HG02943 (cell line): ENCODE measurements around the gene POLR2L.

Source experiments
- ATAC-seq: cut with Tn5 transposase; IDR thresholded peaks from one replicate; pipeline ENCODE4 v1.9.1; 2021; ENCODE audit warnings: mild to moderate bottlenecking, low read depth, moderate library complexity; ENCODE audit not compliant: unreplicated experiment

The POLR2L gene

DNA sequence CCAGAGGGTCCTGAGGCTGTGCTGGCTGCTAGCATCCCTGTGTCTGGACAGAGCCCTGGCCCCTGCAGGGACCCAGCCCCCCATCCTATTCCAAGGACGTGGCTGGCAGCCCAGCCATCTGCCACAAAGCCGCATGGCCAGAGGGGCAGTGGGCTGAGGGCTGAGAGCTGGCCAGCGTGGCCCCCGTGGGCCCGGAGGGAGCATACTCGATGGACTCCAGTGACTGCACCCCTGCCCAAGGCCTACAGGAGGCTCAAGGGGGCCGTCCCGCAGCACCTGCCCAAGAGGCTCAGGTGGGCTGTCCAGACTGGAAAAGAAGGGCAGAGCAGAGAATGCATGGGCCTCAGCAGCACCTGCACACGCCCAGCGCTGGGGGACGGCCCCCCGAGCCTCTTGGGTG is 13.5 kb upstream of the POLR2L start:
- no peak for ATAC-seq

GRCh38 chr11:855330-855674 is 13.0 kb upstream of the POLR2L start:
- ATAC-seq = no peak

DNA sequence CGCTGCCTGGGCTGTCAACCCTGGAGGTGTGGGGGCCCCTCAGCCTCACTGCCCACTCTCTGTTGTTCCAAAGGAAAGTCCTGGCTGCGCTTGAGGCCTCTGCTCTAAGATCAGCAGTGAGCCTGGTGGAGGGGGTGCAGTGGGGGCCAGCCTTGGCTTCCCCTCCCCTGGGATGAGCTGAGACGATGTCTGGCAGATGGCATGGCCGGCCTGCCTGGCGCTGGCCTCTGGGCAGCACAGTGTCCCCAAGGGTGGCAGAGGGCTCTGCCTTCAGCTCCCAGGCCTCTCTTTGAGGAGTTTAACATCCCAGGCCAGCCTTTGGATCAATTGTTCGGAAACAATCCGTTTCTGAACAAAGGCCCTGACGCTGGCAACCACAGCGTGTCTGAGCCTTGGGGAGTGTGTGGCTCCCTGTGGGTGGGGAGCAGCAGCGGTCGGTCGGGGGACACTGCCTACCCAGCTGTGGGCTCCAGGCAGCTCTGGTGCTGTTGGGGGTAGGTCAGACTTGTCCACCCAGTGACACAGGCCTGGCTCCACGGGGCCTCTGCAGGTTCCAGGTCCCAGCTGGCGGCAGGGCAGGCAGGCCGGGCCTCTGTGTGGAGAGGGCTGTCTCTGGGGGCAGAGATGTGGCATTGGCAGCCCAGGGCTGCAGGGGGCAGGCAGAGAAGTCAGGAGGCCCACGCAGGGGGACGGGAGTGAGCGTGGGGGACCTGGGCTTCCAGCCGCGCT is 12.4 kb upstream of the POLR2L start:
- no peak for ATAC-seq

DNA sequence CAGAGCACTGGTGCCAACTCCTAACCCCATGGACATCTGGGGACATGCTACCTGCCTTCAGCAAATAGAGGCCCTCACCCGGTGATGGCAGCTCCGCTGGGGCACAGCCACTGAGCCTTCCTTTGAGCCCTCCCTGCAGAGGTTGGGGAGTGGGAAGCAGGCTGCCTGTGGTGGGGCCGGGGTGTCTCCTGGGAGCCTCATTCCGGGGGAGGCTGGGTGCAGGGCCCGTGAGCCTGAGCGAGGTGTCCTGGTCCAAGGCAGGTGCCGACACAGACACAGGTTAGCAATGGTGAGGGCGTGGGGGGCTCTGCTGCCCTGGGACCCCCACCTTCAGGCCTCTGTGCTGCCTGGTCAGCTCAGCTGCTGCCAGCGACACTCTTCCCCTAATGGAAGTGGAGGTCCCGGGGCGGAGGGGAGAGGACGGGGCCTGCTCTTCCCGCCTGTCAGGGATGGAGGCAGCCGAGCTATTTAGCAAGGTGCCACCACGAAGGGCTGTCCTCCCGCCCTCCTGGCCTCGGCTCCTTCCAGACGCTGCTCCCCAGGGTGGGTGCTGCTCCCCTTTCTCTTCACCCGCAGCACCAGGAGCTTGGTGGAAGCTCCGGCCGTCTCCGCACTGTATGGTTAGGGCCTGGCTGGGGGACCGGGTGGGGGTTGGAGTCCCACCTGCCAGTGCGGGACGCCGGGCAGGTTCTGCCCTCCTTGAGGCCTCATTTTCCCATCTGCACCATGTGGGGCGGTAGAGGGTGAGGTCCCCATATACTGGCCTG is 11.5 kb upstream of the POLR2L start:
- no peak for ATAC-seq

GRCh38 chr11:852762-853161 is 10.4 kb upstream of the POLR2L start:
- ATAC-seq = no peak

DNA sequence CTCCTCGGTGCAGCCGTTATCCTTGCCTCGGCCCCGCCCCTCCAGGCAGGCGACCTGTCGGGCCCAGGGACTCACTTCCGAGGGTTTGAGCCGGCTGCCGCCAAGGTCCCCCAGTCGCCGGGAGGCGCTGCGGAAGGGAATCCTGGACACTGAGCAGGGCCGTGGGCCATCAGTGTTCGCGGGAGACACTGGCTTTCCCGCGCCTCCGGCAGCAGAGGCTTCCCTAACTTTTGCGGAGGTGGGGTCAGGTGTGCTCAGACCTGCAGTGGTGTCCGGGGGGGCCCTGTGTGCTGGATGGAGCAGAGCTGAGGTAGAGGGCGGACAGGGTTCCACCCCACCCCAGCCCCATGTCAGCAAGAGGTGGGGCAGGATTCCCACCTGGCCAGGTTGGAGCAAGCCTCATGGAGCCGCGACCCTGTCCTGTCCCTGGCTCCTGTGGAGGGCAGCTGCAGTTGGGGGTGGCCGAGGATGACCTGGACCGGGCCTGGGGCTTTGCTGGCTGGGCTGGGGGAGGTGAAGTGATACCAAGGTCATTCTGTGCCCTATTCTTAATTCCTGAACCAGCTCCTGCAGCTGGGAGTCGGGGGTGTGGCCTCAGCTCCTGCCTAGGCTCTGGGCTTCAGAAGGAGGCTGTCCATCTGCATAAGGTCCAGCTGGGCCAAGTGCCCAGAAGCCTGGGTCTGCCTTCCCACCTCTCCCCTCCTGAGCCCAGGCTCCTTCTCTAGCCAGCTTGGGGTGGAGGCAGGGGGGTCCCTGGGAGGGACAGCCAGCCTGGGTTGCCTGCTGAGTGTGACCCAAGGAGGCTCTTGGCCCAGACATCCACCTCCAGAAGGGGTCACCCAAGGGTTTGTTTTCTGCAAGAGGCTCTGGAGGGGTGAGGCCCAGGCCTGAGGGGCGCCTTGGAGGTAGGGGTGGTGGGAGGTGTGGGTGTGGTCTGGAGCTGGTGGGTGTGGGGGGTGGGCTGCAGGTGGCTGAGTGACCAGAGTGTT is 8.7 kb upstream of the POLR2L start:
- ATAC-seq = no peak

GRCh38 chr11:849951-850774 is 7.8 kb upstream of the POLR2L start:
- no peak for ATAC-seq

DNA sequence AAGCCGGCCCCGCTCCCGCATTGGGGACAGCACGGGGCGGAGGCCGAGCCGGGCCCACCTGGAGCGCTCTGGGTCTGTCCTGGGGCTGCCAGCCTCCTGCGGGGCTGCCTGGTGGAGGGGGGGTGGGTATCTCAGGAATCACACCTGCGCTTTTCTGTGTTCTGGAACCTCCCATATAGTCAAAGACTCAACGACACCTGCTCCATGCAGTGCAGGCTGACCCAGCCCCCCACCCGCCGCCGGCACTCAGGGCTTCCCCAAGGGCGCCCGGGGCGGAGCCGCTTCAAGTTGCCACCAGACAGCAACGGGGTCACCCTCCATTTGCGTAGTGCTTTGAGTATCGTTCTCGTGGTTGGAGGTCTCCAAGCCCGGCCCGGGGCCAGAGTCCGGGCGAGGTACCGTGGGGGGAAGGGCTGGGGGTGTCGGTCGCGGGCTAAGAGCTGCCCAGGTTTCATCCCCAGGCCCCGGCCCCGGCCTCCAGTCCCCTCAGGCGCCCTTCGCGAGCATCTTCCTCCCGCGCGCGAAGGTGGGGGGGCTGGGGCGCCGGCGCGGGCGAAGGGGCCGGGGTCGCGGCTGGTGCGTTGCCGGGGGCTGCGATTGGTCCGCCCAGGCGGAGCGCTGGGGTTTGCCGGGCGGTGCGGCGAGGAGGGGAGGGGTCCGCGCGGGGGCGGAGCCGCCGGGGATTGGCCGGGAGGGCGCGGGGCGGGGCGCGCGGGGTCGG is 6.9 kb upstream of the POLR2L start:
- ATAC-seq = no peak

- no peak for ATAC-seq
These were observed 6.1 kb upstream of the POLR2L start for GRCh38 chr11:848380-848931.

DNA sequence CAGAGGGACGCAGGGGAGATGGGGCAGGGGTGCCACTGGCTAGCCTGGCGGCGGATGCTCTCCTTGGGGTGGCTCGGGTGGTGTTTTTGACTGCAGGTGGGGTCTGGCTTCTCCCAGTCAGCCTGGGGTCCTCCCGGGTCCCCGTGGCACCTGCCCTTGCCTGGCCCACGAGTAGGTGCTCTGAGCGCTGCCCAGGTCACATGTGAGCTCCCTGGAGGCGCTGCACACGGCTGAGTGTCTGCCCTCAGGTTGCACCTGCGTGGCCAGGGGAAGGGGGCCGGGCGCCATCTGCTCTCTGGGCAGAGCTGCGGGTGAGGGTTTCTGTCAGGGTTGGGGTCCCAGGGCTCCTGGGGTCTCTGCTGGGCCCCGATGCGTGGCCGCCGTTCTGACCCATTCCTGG is 5.5 kb upstream of the POLR2L start:
- no peak for ATAC-seq

DNA sequence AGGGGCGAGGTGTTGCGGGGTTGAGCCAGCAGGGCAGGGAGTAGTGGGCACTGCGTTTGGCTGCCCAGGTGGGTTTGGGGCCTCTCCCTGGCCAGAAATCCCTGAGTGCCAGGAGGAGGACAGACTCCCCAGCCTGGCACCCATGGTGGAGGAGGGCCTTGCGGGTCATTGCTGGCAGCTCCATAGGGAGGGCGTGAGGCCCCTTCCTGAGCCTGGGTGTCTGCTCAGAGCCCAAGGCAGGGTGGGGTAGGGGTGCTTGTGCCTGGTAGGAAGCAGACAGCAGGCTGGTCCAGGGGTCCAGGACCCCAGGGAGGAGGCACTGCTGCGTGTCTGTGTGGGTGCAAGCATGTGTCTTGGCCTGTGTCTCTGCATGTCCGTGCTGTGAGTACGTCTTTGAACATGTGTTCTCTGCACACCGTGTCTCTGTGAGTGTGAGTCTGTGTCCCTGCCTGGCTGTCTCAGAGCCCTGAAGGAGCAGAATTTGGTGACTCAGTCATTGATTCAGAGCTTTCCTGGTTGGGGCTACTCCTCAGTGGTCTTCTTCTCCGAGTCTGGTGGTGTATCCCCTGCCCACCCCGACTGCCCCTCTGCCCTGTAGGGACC is 4.3 kb upstream of the POLR2L start:
- ATAC-seq = no peak

- ATAC-seq = no peak
These were observed 3.7 kb upstream of the POLR2L start for GRCh38 chr11:845872-846495.

DNA sequence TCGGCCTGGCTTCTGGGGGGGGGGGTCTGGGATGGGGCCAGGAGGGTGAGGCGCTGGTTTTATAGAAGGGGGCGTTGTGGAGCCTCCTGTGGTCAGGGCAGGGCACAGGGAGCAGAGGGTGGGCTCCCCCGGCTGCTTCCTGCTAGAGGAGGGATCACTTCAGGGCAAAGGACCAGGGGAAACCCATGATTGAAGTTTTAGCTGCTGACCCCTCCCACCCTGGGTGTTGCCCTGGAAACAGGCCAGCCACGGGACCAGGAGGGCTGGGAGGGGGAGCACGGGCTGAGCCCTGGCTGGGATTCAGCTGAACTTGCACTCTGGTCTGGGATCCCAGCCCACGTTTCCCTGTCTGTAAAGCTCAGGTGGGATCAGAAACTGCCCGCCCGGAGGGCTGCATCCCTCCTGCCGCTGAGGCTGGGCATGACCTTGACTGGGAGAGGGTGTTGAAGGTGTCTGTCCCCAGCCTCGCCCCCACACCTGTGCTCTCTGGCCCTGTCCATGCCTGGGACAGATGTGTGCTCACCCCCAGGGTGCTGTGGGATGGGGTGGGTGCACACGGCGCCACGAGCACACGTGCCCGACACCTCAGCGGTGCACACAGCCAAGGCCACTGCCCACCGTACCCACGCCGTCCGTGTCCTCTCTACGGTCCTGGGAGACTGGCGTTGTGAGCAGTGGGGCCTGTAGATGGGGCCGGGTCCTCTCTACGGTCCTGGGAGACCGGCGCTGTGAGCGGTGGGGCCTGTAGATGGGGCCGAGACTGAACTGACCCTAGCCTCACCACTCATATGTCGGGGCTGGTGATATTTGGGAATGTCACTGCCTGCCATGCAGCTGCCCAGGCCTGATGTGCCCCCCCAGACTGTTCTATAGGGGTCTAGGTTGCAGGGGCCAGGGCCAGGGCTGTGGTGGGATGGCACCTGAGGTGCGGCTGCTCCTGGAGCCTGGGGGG is 2.6 kb upstream of the POLR2L start:
- ATAC-seq = no peak

- no peak for ATAC-seq
These were observed 1.7 kb upstream of the POLR2L start for GRCh38 chr11:843818-844692.

DNA sequence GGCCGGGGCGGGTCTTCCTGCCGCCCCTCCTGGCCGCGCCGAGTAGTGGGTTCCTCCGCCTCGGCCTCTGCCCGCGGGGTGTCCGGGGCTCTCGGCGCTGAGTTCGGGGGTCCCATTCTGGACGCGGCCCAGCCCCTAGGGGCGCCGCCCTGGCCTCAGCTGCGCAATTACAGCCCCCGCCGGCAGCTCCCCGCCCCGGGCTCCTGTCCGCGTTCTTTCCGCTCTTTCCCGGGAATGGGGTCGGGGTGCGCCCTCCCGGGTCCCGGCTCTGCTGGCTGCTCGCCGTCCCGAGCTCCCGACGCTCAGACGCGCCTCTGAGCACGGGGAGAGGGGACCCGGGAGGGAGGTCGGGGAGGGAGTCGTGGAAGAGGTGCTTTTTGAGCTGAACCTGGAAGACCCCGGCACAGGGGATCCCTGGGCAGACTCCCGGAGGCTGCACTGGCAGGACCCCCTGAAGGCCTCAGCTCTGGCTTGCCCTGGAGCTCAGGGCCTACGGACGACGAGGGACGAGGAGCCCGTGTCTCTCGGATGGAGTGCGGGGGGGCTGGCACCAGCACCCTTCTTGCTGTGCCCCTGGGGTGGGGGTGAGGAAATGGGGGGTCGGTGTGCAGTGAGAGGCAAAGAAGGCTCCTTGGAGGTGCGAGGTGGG is 881 bp upstream of the POLR2L start:
- ATAC-seq = no peak

DNA sequence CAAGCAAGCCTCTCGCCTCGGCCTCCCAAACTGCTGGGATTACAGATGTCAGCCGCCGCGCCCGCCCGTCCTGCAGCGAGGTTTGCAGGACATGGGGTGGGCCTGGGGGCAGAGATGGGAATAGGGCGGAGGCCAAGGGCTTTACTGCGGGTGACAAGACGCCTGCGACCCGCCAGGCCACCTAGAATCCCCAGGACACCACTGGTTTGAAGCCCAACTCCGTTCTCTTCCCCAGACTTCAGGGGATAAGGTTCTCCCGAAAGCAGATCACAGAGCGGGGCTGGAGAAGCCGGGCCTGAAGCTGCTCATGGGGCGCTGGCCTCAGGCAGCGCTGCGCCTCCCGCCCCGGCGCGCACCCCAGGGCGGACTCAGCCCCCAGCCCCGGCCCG is 354 bp downstream of the POLR2L start:
- peak; percentile 14 for ATAC-seq
